Uterus (tissue), 2 donors: Measurements from ENCODE around the gene PTPRN2.

ENCODE experiments used
- CTCF ChIP-seq, 4 experiments: fragments of 200-600 bp in 2 of 4; fragments of 450-650 bp in 2 of 4; sonication (generic) in 2 of 4; IDR thresholded peaks; one replicate each; pipeline ENCODE4 v1.5.1; 2016 to 2019; ENCODE audit warnings: antibody characterized with exemption in 4 of 4, mild to moderate bottlenecking in 2 of 4, moderate library complexity in 1 of 4
- POLR2A ChIP-seq, 2 donors: fragments of 450-650 bp; IDR thresholded peaks; one replicate each; pipeline ENCODE4 v1.6.1; 2016; ENCODE audit warnings: antibody characterized with exemption in 2 of 2, mild to moderate bottlenecking in 1 of 2, moderate library complexity in 1 of 2

DNA sequence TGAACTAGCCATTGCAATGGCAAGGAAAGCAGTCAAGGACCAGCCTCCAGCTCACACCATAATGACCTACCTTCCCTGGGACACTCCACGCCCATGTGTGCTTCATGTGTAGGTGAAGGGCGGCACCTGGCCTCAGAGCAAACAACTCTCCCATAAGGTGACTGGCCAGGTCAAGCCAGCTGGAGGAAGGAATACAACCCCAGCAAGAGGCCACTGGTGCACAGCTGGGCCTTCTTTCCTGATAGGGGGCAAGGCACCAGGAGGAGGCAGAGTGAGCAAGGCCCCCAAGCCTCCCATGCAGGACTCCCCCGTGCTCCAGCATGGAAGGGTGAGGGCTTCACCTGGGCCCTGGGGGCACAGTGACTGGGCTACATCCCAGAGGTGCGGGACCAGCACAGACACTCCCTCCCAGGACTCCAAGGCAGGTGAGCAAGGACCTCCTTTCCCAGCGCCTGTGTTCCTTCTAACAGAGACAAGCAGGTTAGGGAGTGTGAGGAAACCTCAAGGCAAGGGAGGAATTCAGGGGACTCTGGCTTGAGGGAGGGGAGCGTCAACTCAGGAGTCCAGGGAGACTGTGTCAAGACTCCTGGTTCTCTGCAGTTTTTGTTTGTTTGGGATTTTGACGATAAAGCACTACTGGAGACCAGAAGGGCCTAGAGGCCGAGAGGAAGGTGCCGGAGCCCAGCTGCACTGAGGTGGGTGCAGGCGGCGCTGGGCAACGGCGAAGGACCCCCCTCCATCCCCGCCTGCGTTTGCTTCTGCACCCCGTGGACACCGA lies 1.7 kb downstream of the PTPRN2 start:
- TF ChIP-seq CTCF (IDR thresholded peaks at IDR 0.05) (no peak), POLR2A (IDR thresholded peaks at IDR 0.05) (no peak)
